ENCODE results near the gene CBARP. TPM values are rescaled to one million over a fixed set of nuclear protein-coding genes. Genes with fewer than 3 reads are reported as not detected.
A peak's percentile ranks its signal among the peaks of the same experiment; 100 is the strongest.

CBARP gene
- total and polyA plus RNA-seq, 9 of the 15 experiments (the other 6 are each of a cell fraction or from before 2014, with no cell fraction given) = 0.03 to 8.9 (median 1.2) TPM; not detected in 1

DNA sequence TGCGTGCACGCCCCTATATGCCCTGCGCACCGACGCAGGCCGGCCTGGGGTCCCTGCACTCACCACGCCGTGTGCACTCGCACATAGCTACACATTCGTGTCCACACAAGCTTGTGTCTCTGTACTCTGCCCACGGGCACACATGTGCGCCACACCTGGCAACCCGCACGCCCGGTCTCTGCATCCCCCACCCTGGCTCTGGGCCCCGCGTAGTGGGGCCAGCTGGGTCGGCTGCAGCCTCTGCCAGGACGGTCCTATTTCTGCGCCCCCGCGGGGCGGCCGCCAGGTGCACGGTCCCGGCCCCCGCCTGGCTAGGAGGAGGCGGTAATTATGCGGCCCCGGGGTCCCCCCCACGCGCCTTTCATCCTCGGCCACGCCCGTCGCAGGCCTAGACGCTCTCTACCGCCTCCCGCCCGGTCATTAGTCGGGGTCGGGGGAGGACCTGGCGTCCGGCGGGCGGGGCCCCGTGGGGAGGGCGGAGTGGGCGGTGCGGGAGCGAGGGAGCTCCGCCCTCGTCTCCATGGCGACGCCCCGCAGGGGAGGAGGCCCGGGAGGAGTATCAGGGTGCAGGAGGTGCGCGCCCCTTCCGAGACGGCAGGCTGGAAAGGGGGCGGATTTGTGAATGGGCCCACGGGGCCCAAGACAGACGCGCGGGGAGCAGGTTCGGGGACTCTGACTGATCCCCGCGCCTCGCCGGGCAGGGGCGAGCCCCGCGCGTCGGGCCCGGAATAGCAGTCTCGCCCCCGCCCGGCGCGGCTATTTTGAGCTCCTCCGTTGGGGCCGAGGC, 28.5 kb upstream of the CBARP start (continued):
- TF ChIP-seq RFX5 (IDR thresholded peaks at IDR 0.05; ENCODE audit: low read depth, low read length) (no peak), KDM2B (CRISPR knock-in tag; IDR thresholded peaks at IDR 0.05) (no peak), MTA3 (IDR thresholded peaks at IDR 0.05; ENCODE audit: borderline replicate concordance) (peak; percentile 52; the same call in 1 of the 2 replicates), MBD2 (IDR thresholded peaks at IDR 0.05; ENCODE audit: borderline replicate concordance, low read depth) (0 out of 2 replicates have a peak, but pooled peaks have one; percentile 40), ZBTB17 (CRISPR knock-in tag; IDR thresholded peaks at IDR 0.05) (0 out of 2 replicates have a peak, but pooled peaks have one; percentile 55), CREB1 (IDR thresholded peaks at IDR 0.05) (peak; percentile 86), CREB1 (CRISPR knock-in tag; IDR thresholded peaks at IDR 0.05) (peak; percentile 77), RB1 (IDR thresholded peaks at IDR 0.05; ENCODE audit: low read depth) (peak; percentile 17; the same call in 1 of the 2 replicates), TBP (optimal IDR thresholded peaks at IDR 0.05; ENCODE audit: low read depth, low read length) (peak; percentile 38), ZNF263 (CRISPR knock-in tag; IDR thresholded peaks at IDR 0.05; ENCODE audit: borderline replicate concordance) (peak; percentile 95), GATAD2A (IDR thresholded peaks at IDR 0.05) (0 out of 2 replicates have a peak, but pooled peaks have one; percentile 14), POLR3G (IDR thresholded peaks at IDR 0.05; ENCODE audit: extremely low read depth, insufficient read length, insufficient replicate concordance) (no peak), CBFA2T2 (conservative IDR thresholded peaks at IDR 0.05) (peak; percentile 51), HDAC2 (IDR thresholded peaks at IDR 0.05) (0 out of 2 replicates have a peak, but pooled peaks have one; percentile 53), FOXA1 (IDR thresholded peaks at IDR 0.05; ENCODE audit: borderline replicate concordance) (no peak), HIVEP1 (CRISPR knock-in tag; IDR thresholded peaks at IDR 0.05) (no peak)
- TF ChIP-seq, protein P1, sequence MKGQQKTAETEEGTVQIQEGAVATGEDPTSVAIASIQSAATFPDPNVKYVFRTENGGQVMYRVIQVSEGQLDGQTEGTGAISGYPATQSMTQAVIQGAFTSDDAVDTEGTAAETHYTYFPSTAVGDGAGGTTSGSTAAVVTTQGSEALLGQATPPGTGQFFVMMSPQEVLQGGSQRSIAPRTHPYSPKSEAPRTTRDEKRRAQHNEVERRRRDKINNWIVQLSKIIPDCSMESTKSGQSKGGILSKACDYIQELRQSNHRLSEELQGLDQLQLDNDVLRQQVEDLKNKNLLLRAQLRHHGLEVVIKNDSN (CRISPR knock-in tag; IDR thresholded peaks at IDR 0.05) = peak; percentile 49; the same call in 1 of the 2 replicates
- TF ChIP-seq, protein P2, sequence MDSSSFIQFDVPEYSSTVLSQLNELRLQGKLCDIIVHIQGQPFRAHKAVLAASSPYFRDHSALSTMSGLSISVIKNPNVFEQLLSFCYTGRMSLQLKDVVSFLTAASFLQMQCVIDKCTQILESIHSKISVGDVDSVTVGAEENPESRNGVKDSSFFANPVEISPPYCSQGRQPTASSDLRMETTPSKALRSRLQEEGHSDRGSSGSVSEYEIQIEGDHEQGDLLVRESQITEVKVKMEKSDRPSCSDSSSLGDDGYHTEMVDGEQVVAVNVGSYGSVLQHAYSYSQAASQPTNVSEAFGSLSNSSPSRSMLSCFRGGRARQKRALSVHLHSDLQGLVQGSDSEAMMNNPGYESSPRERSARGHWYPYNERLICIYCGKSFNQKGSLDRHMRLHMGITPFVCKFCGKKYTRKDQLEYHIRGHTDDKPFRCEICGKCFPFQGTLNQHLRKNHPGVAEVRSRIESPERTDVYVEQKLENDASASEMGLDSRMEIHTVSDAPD (CRISPR knock-in tag; IDR thresholded peaks at IDR 0.05) = no peak

Data from K562 (cell line).